GM23248 (cell line): Measurements from ENCODE around the gene CDH10.

ENCODE experiments used
- EZH2 ChIP-seq: fragments of 200-600 bp; sonication (generic); IDR thresholded peaks from 2 replicates; pipeline ENCODE4 v1.6.1; 2018; ENCODE audit warnings: antibody characterized with exemption, mild to moderate bottlenecking; ENCODE audit not compliant: insufficient read depth, poor library complexity, severe bottlenecking
- EZH2phosphoT487 ChIP-seq: fragments of 200-600 bp; sonication (generic); IDR thresholded peaks from 2 replicates; pipeline ENCODE4 v1.6.1; 2018; ENCODE audit warnings: antibody characterized with exemption, moderate library complexity, mild to moderate bottlenecking, low read depth; ENCODE audit not compliant: insufficient read depth

DNA sequence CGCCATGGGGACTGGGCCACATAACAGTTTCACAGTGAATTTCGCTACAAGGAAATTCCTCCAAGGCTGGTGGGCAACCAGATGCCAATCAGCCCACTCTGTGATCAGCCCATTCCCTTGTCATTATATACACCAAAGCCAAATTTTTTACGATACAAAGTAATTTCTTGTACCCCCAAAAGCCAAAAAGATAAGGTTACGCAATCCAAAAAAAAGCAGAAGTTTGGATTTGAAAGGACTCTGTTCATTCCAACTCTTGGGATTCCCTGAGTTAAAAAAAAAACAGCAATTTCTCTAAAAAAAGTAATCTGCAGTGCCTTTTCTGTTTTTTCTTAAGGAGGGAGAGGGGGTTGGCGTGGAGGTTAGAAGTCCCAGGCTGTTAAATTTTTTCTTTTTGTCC is 166.8 kb downstream of the CDH10 start:
- TF ChIP-seq EZH2phosphoT487 (no peak), EZH2 (no peak)
